ENCODE measurements around the gene MCCC1.
A peak's percentile ranks its signal among the peaks of the same experiment; 100 is the strongest.

Gene MCCC1

DNA sequence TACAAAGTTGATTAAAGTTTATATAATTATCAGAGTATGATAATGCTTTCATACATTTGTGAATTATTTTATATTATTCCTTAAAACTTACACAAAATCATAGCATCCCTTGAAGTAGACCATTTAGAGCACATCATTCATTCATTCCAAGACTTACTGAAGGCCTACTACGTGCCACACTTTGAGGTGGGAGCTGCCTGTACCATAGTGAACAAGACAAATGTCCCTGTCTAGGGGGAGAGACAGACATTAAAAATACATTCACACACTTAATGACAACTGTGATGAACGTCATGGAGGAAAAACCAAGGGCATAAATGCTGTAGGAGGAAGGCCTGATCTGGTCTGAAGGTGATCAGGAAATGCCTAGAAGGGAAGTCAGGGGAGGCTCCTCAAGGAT is 12.1 kb downstream of the MCCC1 start:
- Histone ChIP-seq H3K18ac (ENCODE audit: low read length) (no peak overlapping the region), H3K56ac (ENCODE audit: low read length) (no peak overlapping the region), H2BK5ac (ENCODE audit: low read length) (no peak overlapping the region), H3K27me3 (ENCODE audit: insufficient read depth, low read length, poor library complexity) (no peaks in the 10 kb centered on the region), H2BK120ac (ENCODE audit: low read depth, low read length) (no peak overlapping the region), H3K79me1 (ENCODE audit: low read length) (no peaks in the 10 kb centered on the region), H3K4me3 (ENCODE audit: low read length) (no peak overlapping the region), H3K4me2 (ENCODE audit: low read length) (no peak overlapping the region), H4K5ac (ENCODE audit: low read length) (no peak overlapping the region), H3K4ac (ENCODE audit: low read depth, low read length) (no peak overlapping the region), H3K4me1 (ENCODE audit: control insufficient read depth, low read depth, low read length) (no peaks in the 10 kb centered on the region), H4K8ac (ENCODE audit: low read depth, low read length) (no peak overlapping the region), H3K23ac (ENCODE audit: low read length) (no peak overlapping the region), H3K79me2 (ENCODE audit: control insufficient read depth, insufficient read depth, low read length) (no peaks in the 10 kb centered on the region), H2AK5ac (ENCODE audit: low read length) (no peak overlapping the region), H3K36me3 (ENCODE audit: control insufficient read depth, insufficient read depth, low read length) (peaks cover 3% of the 10 kb centered on the region), H3K27ac (ENCODE audit: low read depth, low read length) (no peak overlapping the region), H2BK15ac (replicated peaks; ENCODE audit: low read depth) (no peak overlapping the region), H3K9ac (ENCODE audit: low read length) (no peak overlapping the region)
- DNase-seq, result no peak
- WGBS (ENCODE audit: extremely low coverage, insufficient coverage, low lambda C conversion rate), result no CpG with 5 or more reads among the region's 2 CpGs

DNA sequence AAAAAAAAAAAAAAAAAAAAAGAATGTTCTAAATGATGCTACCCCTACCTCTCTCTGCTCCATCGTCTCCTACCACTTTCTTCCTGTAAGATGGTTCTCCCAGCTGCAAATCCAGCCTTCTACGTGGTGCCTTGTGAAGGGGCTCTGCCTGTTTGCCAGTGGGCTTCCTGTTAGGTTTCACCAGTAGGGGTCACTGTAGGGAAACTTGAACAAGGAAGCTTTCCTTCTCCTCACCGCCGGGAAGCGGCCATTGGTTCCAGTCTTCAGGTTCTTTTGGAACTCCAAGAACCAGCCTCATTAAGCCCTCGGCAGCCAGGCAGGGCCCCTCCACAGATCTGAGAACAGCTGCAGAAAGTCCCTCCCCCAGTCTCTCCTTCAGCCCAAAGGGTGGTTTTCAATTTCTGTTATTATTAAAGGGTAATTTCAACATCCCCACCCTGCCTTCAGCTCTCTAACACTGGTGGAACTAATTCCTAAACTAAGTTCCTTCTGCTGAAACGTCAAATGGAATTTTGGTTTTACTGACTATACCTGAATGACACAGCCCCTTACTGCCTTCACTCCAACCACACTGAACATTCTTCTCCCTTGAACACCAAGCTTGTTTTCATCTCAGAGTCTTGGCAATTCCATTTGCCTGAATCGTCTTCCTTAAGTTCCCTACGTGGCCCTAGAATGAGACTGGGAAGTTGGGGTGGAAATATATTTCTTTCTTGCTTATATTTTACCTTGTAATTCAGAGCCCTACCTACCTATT is 13.5 kb downstream of the MCCC1 start:
- H2AK5ac ChIP-seq (ENCODE audit: low read length), result no peak overlapping the region
- H3K4me1 ChIP-seq (ENCODE audit: control insufficient read depth, low read depth, low read length), result no peaks in the 10 kb centered on the region
- WGBS (ENCODE audit: extremely low coverage, insufficient coverage, low lambda C conversion rate), result no CpG with 5 or more reads among the region's 9 CpGs
- H3K79me1 ChIP-seq (ENCODE audit: low read length), result no peaks in the 10 kb centered on the region
- no peaks in the 10 kb centered on the region for H3K79me2 ChIP-seq (ENCODE audit: control insufficient read depth, insufficient read depth, low read length)
- DNase-seq, result peak; percentile 80
- no peak overlapping the region for H4K8ac ChIP-seq (ENCODE audit: low read depth, low read length)
- H3K27me3 ChIP-seq (ENCODE audit: insufficient read depth, low read length, poor library complexity), result no peaks in the 10 kb centered on the region
- no peak overlapping the region for H3K18ac ChIP-seq (ENCODE audit: low read length)
- no peak overlapping the region for H4K5ac ChIP-seq (ENCODE audit: low read length)
- peaks cover 2% of the 10 kb centered on the region for H3K36me3 ChIP-seq (ENCODE audit: control insufficient read depth, insufficient read depth, low read length)
- no peak overlapping the region for H3K4ac ChIP-seq (ENCODE audit: low read depth, low read length)
- H3K56ac ChIP-seq (ENCODE audit: low read length), result no peak overlapping the region
- H3K23ac ChIP-seq (ENCODE audit: low read length), result no peak overlapping the region
- no peak overlapping the region for H3K27ac ChIP-seq (ENCODE audit: low read depth, low read length)
- H3K4me3 ChIP-seq (ENCODE audit: low read length), result no peak overlapping the region
- H2BK120ac ChIP-seq (ENCODE audit: low read depth, low read length), result no peak overlapping the region
- H2BK5ac ChIP-seq (ENCODE audit: low read length), result no peak overlapping the region
- H2BK15ac ChIP-seq (replicated peaks; ENCODE audit: low read depth), result no peak overlapping the region
- no peak overlapping the region for H3K9ac ChIP-seq (ENCODE audit: low read length)
- no peak overlapping the region for H3K4me2 ChIP-seq (ENCODE audit: low read length)

DNA sequence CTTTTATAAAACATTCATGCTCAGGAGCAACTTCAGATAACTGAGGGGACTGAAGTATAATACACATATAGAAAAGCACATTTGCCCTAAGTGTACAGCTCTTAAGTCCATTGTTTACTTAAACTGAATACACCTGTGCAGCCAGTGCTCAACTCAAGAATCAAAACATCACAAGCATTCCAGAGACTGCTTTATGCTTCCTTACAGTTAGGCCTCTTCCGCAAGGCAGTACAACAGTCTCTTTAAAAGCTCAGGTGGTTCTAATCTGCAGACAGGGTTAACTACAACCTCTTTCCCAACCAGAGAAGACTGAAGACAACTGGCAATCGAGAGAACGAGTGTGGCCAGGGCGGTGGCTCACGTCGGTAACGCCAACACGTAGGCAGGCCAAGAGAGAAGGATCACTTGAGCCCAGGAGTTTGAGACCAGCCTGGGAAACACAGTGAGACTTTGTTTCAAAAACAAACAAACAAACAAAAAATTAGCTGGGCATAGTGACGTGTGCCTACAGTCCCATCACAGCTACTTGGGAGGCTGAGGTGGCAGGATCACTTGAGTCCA is 16.9 kb downstream of the MCCC1 start:
- Histone ChIP-seq H3K4me3 (ENCODE audit: low read length) (no peak overlapping the region), H3K27ac (ENCODE audit: low read depth, low read length) (no peak overlapping the region), H2BK5ac (ENCODE audit: low read length) (no peak overlapping the region), H3K18ac (ENCODE audit: low read length) (no peak overlapping the region), H3K4me1 (ENCODE audit: control insufficient read depth, low read depth, low read length) (no peaks in the 10 kb centered on the region), H3K27me3 (ENCODE audit: insufficient read depth, low read length, poor library complexity) (no peaks in the 10 kb centered on the region), H4K8ac (ENCODE audit: low read depth, low read length) (no peak overlapping the region), H3K4ac (ENCODE audit: low read depth, low read length) (no peak overlapping the region), H3K36me3 (ENCODE audit: control insufficient read depth, insufficient read depth, low read length) (peaks cover 2% of the 10 kb centered on the region), H3K79me1 (ENCODE audit: low read length) (no peaks in the 10 kb centered on the region), H3K79me2 (ENCODE audit: control insufficient read depth, insufficient read depth, low read length) (no peaks in the 10 kb centered on the region), H2BK15ac (replicated peaks; ENCODE audit: low read depth) (no peak overlapping the region), H3K4me2 (ENCODE audit: low read length) (no peak overlapping the region), H3K9ac (ENCODE audit: low read length) (no peak overlapping the region), H4K5ac (ENCODE audit: low read length) (no peak overlapping the region), H3K56ac (ENCODE audit: low read length) (no peak overlapping the region), H3K23ac (ENCODE audit: low read length) (no peak overlapping the region), H2BK120ac (ENCODE audit: low read depth, low read length) (no peak overlapping the region), H2AK5ac (ENCODE audit: low read length) (no peak overlapping the region)
- DNase-seq, result no peak
- WGBS (ENCODE audit: extremely low coverage, insufficient coverage, low lambda C conversion rate), result no CpG with 5 or more reads among the region's 9 CpGs

DNA sequence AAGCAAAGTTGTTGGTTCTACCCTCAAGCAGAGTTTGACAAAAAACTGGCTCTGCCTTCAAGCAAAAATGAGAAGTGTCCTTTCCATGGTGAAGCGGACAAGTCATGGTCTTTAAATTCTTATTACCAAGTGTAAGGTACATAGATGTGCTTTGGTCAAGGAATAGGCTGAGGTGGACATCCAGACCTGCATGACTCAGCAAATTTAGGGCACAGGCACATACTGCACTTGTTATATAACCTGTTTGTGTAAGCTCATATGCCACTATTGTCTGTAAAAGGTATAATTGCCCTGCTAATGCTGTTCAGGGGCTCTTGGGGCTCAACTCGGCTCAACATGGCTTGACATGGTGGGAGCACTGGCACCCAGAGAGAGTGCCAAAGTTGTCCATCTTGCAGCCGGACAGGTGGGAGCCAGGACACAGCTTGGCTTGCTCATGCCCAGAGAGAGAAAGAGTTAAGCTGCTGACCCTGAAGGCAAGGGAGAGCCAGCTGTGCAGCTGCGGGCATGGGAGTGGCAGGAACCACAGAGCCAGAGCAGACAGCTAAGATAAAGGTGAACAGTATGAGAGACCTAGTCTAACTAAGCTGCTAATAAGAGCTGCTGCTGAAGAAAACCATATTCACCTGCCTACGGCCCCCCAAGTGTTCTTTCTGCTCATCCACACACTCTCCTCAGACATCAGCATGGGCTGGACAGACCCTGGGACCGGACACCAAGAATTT is 17.7 kb downstream of the MCCC1 start:
- H2AK5ac ChIP-seq (ENCODE audit: low read length), result no peak overlapping the region
- no peak overlapping the region for H2BK120ac ChIP-seq (ENCODE audit: low read depth, low read length)
- WGBS (ENCODE audit: extremely low coverage, insufficient coverage, low lambda C conversion rate), result no CpG with 5 or more reads among the region's 6 CpGs
- no peak overlapping the region for H2BK15ac ChIP-seq (replicated peaks; ENCODE audit: low read depth)
- no peak overlapping the region for H3K4me2 ChIP-seq (ENCODE audit: low read length)
- no peak overlapping the region for H3K18ac ChIP-seq (ENCODE audit: low read length)
- no peak overlapping the region for H4K5ac ChIP-seq (ENCODE audit: low read length)
- H3K27me3 ChIP-seq (ENCODE audit: insufficient read depth, low read length, poor library complexity), result no peaks in the 10 kb centered on the region
- no peak overlapping the region for H3K27ac ChIP-seq (ENCODE audit: low read depth, low read length)
- no peaks in the 10 kb centered on the region for H3K79me1 ChIP-seq (ENCODE audit: low read length)
- H4K8ac ChIP-seq (ENCODE audit: low read depth, low read length), result no peak overlapping the region
- no peaks in the 10 kb centered on the region for H3K4me1 ChIP-seq (ENCODE audit: control insufficient read depth, low read depth, low read length)
- no peak overlapping the region for H3K4me3 ChIP-seq (ENCODE audit: low read length)
- H3K9ac ChIP-seq (ENCODE audit: low read length), result no peak overlapping the region
- H2BK5ac ChIP-seq (ENCODE audit: low read length), result no peak overlapping the region
- H3K4ac ChIP-seq (ENCODE audit: low read depth, low read length), result no peak overlapping the region
- H3K56ac ChIP-seq (ENCODE audit: low read length), result no peak overlapping the region
- peaks cover 2% of the 10 kb centered on the region for H3K36me3 ChIP-seq (ENCODE audit: control insufficient read depth, insufficient read depth, low read length)
- no peak for DNase-seq
- no peak overlapping the region for H3K23ac ChIP-seq (ENCODE audit: low read length)
- H3K79me2 ChIP-seq (ENCODE audit: control insufficient read depth, insufficient read depth, low read length), result no peaks in the 10 kb centered on the region

DNA sequence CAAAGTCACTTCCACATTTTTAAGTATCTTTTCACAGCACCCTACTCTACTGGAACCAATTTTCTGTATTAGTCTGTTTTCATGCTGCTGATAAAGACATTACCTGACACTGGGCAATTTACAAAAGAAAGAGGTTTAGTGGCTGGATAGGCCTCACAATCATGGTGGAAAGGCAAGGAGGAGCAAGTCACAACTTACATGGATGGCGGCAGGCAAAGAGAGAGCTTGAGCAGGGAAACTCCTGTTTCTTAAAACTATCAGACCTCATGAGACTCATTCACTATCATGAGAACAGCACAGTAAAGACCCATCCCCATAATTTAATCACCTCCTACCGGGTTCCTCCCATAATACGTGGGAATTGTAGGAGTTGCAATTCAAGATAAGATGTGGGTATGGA is 18.7 kb downstream of the MCCC1 start:
- Histone ChIP-seq H3K23ac (ENCODE audit: low read length) (no peak overlapping the region), H3K79me2 (ENCODE audit: control insufficient read depth, insufficient read depth, low read length) (no peaks in the 10 kb centered on the region), H3K36me3 (ENCODE audit: control insufficient read depth, insufficient read depth, low read length) (peaks cover 2% of the 10 kb centered on the region), H3K9ac (ENCODE audit: low read length) (no peak overlapping the region), H2BK5ac (ENCODE audit: low read length) (no peak overlapping the region), H2BK15ac (replicated peaks; ENCODE audit: low read depth) (no peak overlapping the region), H3K4me1 (ENCODE audit: control insufficient read depth, low read depth, low read length) (no peaks in the 10 kb centered on the region), H3K56ac (ENCODE audit: low read length) (no peak overlapping the region), H3K4me2 (ENCODE audit: low read length) (no peak overlapping the region), H3K4me3 (ENCODE audit: low read length) (no peak overlapping the region), H4K8ac (ENCODE audit: low read depth, low read length) (no peak overlapping the region), H3K18ac (ENCODE audit: low read length) (no peak overlapping the region), H3K4ac (ENCODE audit: low read depth, low read length) (no peak overlapping the region), H4K5ac (ENCODE audit: low read length) (no peak overlapping the region), H2AK5ac (ENCODE audit: low read length) (no peak overlapping the region), H3K79me1 (ENCODE audit: low read length) (no peaks in the 10 kb centered on the region), H2BK120ac (ENCODE audit: low read depth, low read length) (no peak overlapping the region), H3K27ac (ENCODE audit: low read depth, low read length) (no peak overlapping the region), H3K27me3 (ENCODE audit: insufficient read depth, low read length, poor library complexity) (no peaks in the 10 kb centered on the region)
- no peak for DNase-seq
- no CpG with 5 or more reads among the region's 3 CpGs for WGBS (ENCODE audit: extremely low coverage, insufficient coverage, low lambda C conversion rate)
